Midbrain (tissue), 1 donor: ENCODE measurements around the gene ENC1.
"Not testable (repeated sequence)": the region's sequence is repeated elsewhere in the genome, so short reads cannot be mapped to it uniquely, and the experiment has no call there.

Experiments used
- DNase-seq: peaks from one replicate; lab custom pipeline; 2025; lab: John Stamatoyannopoulos, UW

The ENC1 gene

GRCh38 chr5:74640450-74640953 is at the start of gene ENC1:
ENC1 (minus strand) TSS chr5:74640728; CDS start chr5:74636485, 4,243 bp downstream.
- peak; percentile 83 for DNase-seq

- DNase-seq = no peak
Observed at GRCh38 chr5:74686962-74687751, 46.6 kb upstream of the ENC1 start.

- no peak for DNase-seq
Observed at GRCh38 chr5:74685979-74686631, 45.6 kb upstream of the ENC1 start.

GRCh38 chr5:74684900-74685851 is 44.6 kb upstream of the ENC1 start, which contains the start of gene HEXB:
HEXB (plus strand) TSS chr5:74685233; CDS start chr5:74685261, 28 bp downstream.
- DNase-seq = peak; percentile 75

GRCh38 chr5:74679966-74680365 is 39.4 kb upstream of the ENC1 start:
- no peak for DNase-seq

- not testable (repeated sequence) for DNase-seq
Observed at GRCh38 chr5:74679300-74679699, 38.8 kb upstream of the ENC1 start.

GRCh38 chr5:74678123-74678522 is 37.6 kb upstream of the ENC1 start:
- DNase-seq = not testable (repeated sequence)

- not testable (repeated sequence) for DNase-seq
Observed at GRCh38 chr5:74676466-74676865, 35.9 kb upstream of the ENC1 start.

- DNase-seq = peak; percentile 73
Observed at GRCh38 chr5:74673011-74673790, 32.7 kb upstream of the ENC1 start.

- no peak for DNase-seq
Observed at GRCh38 chr5:74672215-74672877, 31.8 kb upstream of the ENC1 start.

GRCh38 chr5:74670396-74671038 is 30.0 kb upstream of the ENC1 start:
- DNase-seq = no peak

GRCh38 chr5:74669821-74670220 is 29.3 kb upstream of the ENC1 start:
- no peak for DNase-seq

- DNase-seq = no peak
Observed at GRCh38 chr5:74667396-74667795, 26.9 kb upstream of the ENC1 start.

GRCh38 chr5:74665816-74666215 is 25.3 kb upstream of the ENC1 start:
- no peak for DNase-seq

- no peak for DNase-seq
Observed at GRCh38 chr5:74665273-74665672, 24.7 kb upstream of the ENC1 start.

GRCh38 chr5:74664551-74664950 is 24.0 kb upstream of the ENC1 start:
- DNase-seq = no peak

- no peak for DNase-seq
Observed at GRCh38 chr5:74660873-74661272, 20.3 kb upstream of the ENC1 start.

- DNase-seq = no peak
Observed at GRCh38 chr5:74660140-74660539, 19.6 kb upstream of the ENC1 start.

- no peak for DNase-seq
Observed at GRCh38 chr5:74659172-74659571, 18.6 kb upstream of the ENC1 start.

GRCh38 chr5:74657165-74657564 is 16.6 kb upstream of the ENC1 start:
- DNase-seq = no peak
